NCI-H146 treated with DMSO at 0.1 percent for 48 hours (cell line): ENCODE measurements around the gene GPR107.
"Not testable (repeated sequence)": the region's sequence is repeated elsewhere in the genome, so short reads cannot be mapped to it uniquely, and the experiment has no call there.

Experiments used
- DNase-seq: peaks from one replicate; lab custom pipeline; 2025; ENCODE audit not compliant: unreplicated experiment; lab: John Stamatoyannopoulos, UW

The GPR107 gene

GRCh38 chr9:130053504-130054324, at the start of gene GPR107:
Gene GPR107 (plus strand): TSS chr9:130053906. CDS start chr9:130053933, 27 bp downstream.
- DNase-seq = peak; percentile 46

- DNase-seq = no peak
These were observed 49.7 kb upstream of the GPR107 start for GRCh38 chr9:130003943-130004552.

GRCh38 chr9:130006952-130007351, 46.8 kb upstream of the GPR107 start:
- not testable (repeated sequence) for DNase-seq

GRCh38 chr9:130008538-130008937, 45.2 kb upstream of the GPR107 start:
- no peak for DNase-seq

GRCh38 chr9:130009546-130009945, 44.2 kb upstream of the GPR107 start:
- DNase-seq = not testable (repeated sequence)

GRCh38 chr9:130010151-130010988, 43.3 kb upstream of the GPR107 start:
- DNase-seq = no peak

- no peak for DNase-seq
These were observed 40.4 kb upstream of the GPR107 start for GRCh38 chr9:130013326-130013725.

- DNase-seq = no peak
These were observed 38.2 kb upstream of the GPR107 start for GRCh38 chr9:130015353-130016019.

GRCh38 chr9:130017076-130017475, 36.6 kb upstream of the GPR107 start:
- DNase-seq = no peak

- DNase-seq = not testable (repeated sequence)
These were observed 36.2 kb upstream of the GPR107 start for GRCh38 chr9:130017510-130017909.

GRCh38 chr9:130018265-130018664, 35.4 kb upstream of the GPR107 start:
- no peak for DNase-seq

- DNase-seq = no peak
These were observed 33.1 kb upstream of the GPR107 start for GRCh38 chr9:130020618-130021017.

GRCh38 chr9:130021123-130021522, 32.6 kb upstream of the GPR107 start:
- no peak for DNase-seq

GRCh38 chr9:130021842-130022241, 31.9 kb upstream of the GPR107 start:
- not testable (repeated sequence) for DNase-seq

- DNase-seq = no peak
These were observed 31.1 kb upstream of the GPR107 start for GRCh38 chr9:130022566-130023143.

- DNase-seq = no peak
These were observed 30.4 kb upstream of the GPR107 start for GRCh38 chr9:130023144-130023787.

GRCh38 chr9:130023994-130024596, 29.6 kb upstream of the GPR107 start:
- DNase-seq = no peak

GRCh38 chr9:130024597-130024994, 29.1 kb upstream of the GPR107 start:
- DNase-seq = no peak

GRCh38 chr9:130026583-130027340, 26.9 kb upstream of the GPR107 start:
- no peak for DNase-seq
